HEK293 (cell line): Measurements from ENCODE around the gene PNPO.
A peak's percentile ranks its signal among the peaks of the same experiment; 100 is the strongest.
"Not testable (repeated sequence)": the region's sequence is repeated elsewhere in the genome, so short reads cannot be mapped to it uniquely, and the experiment has no call there.

Source experiments
- CTCF ChIA-PET: fragments of 350-600 bp; formaldehyde crosslinking; extraction: SDS; loops from one replicate; lab custom pipeline; 2021; ENCODE audit warnings: antibody characterized with exemption; lab: Yijun Ruan, JAX
- POLR2A ChIA-PET: fragments of 300-600 bp; formaldehyde crosslinking; extraction: SDS; loops from one replicate; lab custom pipeline; 2020; ENCODE audit warnings: antibody characterized with exemption, inconsistent platforms; lab: Yijun Ruan, JAX
- H3K27ac ChIP-seq: fragments of 200-500 bp; sonication (Bioruptor generic); 2 replicates; pipeline ENCODE4 v1.5.1; 2014; ENCODE audit warnings: low read depth, low read length, control low read depth, inconsistent platforms; ENCODE audit errors: extremely low read depth
- H3K36me3 ChIP-seq, 2 experiments: fragments of 200-500 bp in 1 of 2; sonication (Bioruptor generic) in 1 of 2; 1 replicate in 1 of 2; 2 replicates in 1 of 2; pipeline ENCODE4 v1.5.1; 2014 to 2017; ENCODE audit warnings: inconsistent platforms in 2 of 2, low read length in 2 of 2; ENCODE audit not compliant: control insufficient read depth in 2 of 2, insufficient read depth in 1 of 2
- H3K4me1 ChIP-seq: fragments of 200-500 bp; sonication (Bioruptor generic); 2 replicates; pipeline ENCODE4 v1.5.1; 2014; ENCODE audit warnings: mild to moderate bottlenecking, low read length, inconsistent platforms; ENCODE audit not compliant: control insufficient read depth, insufficient read depth
- H3K4me3 ChIP-seq: 2 replicates; pipeline ENCODE4 v1.5.1; 2011; ENCODE audit warnings: low read depth, mild to moderate bottlenecking, control low read depth, low read length, moderate library complexity
- H3K9me3 ChIP-seq: fragments of 200-500 bp; sonication (Bioruptor generic); 2 replicates; pipeline ENCODE4 v1.5.1; 2014; ENCODE audit warnings: low read depth, low read length, inconsistent platforms; ENCODE audit not compliant: control insufficient read depth, insufficient read depth
- EGR2 ChIP-seq: fragments of 450-650 bp; formaldehyde crosslinking; IDR thresholded peaks from 2 replicates; pipeline ENCODE4 v1.5.1; 2016; ENCODE audit warnings: low read depth, missing biosample characterization, missing genetic modification characterization
- PRDM1 ChIP-seq: fragments of 450-650 bp; formaldehyde crosslinking; IDR thresholded peaks from 2 replicates; pipeline ENCODE4; 2016; ENCODE audit warnings: missing biosample characterization, missing genetic modification characterization
- SETDB1 ChIP-seq: IDR thresholded peaks from one replicate; pipeline ENCODE4 v1.6.1; 2017; ENCODE audit warnings: mild to moderate bottlenecking, low read length, moderate library complexity, mixed read lengths; ENCODE audit not compliant: insufficient read length
- ZNF112 ChIP-seq: fragments of 450-650 bp; formaldehyde crosslinking; IDR thresholded peaks from 2 replicates; pipeline ENCODE4 v1.5.0; 2017; ENCODE audit warnings: missing biosample characterization, missing genetic modification characterization
- ZNF121 ChIP-seq: fragments of 450-650 bp; formaldehyde crosslinking; IDR thresholded peaks from 2 replicates; pipeline ENCODE4 v1.5.1; 2016; ENCODE audit warnings: missing biosample characterization, missing genetic modification characterization
- ZNF155 ChIP-seq: fragments of 450-650 bp; formaldehyde crosslinking; IDR thresholded peaks from 2 replicates; pipeline ENCODE4 v1.5.1; 2016; ENCODE audit warnings: missing biosample characterization, missing genetic modification characterization
- ZNF311 ChIP-seq: fragments of 450-650 bp; formaldehyde crosslinking; IDR thresholded peaks from 2 replicates; pipeline ENCODE4 v1.5.1; 2017; ENCODE audit warnings: missing biosample characterization, missing genetic modification characterization, borderline replicate concordance
- ZNF335 ChIP-seq: fragments of 450-650 bp; formaldehyde crosslinking; conservative IDR thresholded peaks from 2 replicates; pipeline ENCODE4 v1.5.1; 2016; ENCODE audit warnings: missing biosample characterization, missing genetic modification characterization
- ZNF76 ChIP-seq: fragments of 450-650 bp; formaldehyde crosslinking; IDR thresholded peaks from 2 replicates; pipeline ENCODE4; 2016; ENCODE audit warnings: low read depth, missing biosample characterization, missing genetic modification characterization, borderline replicate concordance
- TF ChIP-seq, protein P1 (sequence below): fragments of 450-650 bp; formaldehyde crosslinking; IDR thresholded peaks from 2 replicates; pipeline ENCODE4 v1.5.1; 2017; ENCODE audit warnings: missing biosample characterization, missing genetic modification characterization
- TF ChIP-seq, protein P2 (sequence below): fragments of 450-650 bp; formaldehyde crosslinking; IDR thresholded peaks from 2 replicates; pipeline ENCODE4 v1.5.1; 2016; ENCODE audit warnings: missing biosample characterization, missing genetic modification characterization

PNPO gene

DNA sequence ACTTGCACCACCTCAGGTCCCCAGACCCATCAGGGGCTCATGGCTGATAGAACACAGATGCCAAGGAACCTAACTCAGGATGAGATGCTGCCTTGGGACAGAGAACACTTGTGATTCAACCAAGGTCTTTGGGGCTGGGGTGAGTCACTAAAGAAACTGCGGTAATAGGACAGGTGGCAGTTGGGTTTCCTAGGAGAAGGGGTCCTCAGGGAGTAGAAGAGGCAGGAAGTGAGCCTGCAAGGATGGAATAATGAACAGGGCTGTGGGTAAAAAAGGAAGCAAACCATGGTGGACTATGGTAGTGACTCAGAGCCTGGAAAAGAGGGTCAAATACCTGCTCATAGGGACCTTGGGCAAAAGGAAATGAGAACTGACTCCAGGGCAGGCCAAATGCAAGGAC lies 6.5 kb upstream of the PNPO start:
- TF ChIP-seq ZNF335 (tag by site-specific recombination) = 0 out of 2 replicates have a peak, but pooled peaks have one; percentile 15
- no peak for TF ChIP-seq ZNF76 (tag by site-specific recombination)
- TF ChIP-seq, all 188 proteins: peak for 1
- Histone ChIP-seq H3K27ac (no peak overlapping the region), H3K9me3 (no peaks in the 10 kb centered on the region), H3K36me3 (peaks cover 0 to 16% of the 10 kb centered on the region in 2 experiments; a peak in 1 of 3 replicates), H3K4me1 (no peaks in the 10 kb centered on the region), H3K4me3 (no peak overlapping the region)
- CTCF ChIA-PET = interaction anchor here (0.6 kb wide), 1 partner anchor 268 kb away, joined by 3 read pairs; no protein-coding TSS in a partner anchor
- POLR2A ChIA-PET = interaction anchor here (0.9 kb wide), 1 partner anchor 44 kb away, joined by 3 read pairs; no protein-coding TSS in a partner anchor

DNA sequence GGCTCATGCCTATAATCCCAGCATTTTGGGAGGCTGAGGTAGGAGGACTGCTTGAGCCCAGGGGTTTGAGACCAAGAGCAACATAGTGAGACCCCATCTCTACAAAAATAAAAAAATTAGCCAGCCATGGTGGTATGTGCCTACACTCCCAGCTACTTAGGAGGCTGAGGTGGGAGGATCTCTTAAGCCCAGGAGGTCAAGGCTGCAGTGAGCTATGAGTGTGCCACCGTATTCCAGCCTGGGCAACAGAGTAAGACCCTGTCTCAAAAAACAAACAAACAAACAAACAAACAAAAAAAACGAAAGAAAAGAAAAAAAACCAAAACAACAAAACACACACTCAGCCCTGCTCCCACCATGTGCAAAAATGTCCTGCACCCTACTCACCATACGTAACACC lies 5.9 kb upstream of the PNPO start:
- CTCF ChIA-PET = interaction anchor here (0.6 to 4.1 kb wide), 6 partner anchors 11 to 652 kb away, joined by 3 to 30 read pairs (median 6); no protein-coding TSS in a partner anchor
- H3K27ac ChIP-seq, H3K4me3 ChIP-seq: not testable (repeated sequence)
- POLR2A ChIA-PET = interaction anchor here (0.9 to 1.1 kb wide), 2 partner anchors 11 to 43 kb away, joined by 3 read pairs; no protein-coding TSS in a partner anchor
- peak; percentile 78 for TF ChIP-seq ZNF121 (tag by site-specific recombination)
- TF ChIP-seq EGR2 = 0 out of 2 replicates have a peak, but pooled peaks have one; percentile 2
- TF ChIP-seq, all 188 proteins: peak for 2; not testable (repeated sequence) for 186
- H3K4me1 ChIP-seq, H3K9me3 ChIP-seq, H3K36me3 ChIP-seq: not testable (repeated sequence)

DNA sequence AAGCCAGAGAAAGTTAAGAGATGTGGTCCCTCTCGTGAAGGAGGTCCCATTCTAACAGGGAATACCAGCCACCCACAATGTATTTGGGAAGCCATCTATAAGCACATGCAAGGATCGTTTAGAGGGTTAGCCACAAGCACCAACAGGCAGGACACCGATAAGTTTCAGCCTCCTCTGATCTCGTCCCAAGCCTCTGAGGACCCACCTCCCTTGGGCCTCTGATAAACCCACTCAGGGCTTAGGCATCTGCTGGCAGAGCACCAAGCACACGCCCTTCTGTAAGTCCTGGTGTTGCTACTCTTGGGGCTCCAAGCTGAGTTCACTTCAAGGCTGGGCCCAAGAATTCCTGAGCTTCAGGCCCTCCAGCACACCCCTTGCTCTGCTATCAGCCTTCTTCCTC lies 5.4 kb upstream of the PNPO start:
- H3K4me1 ChIP-seq = no peaks in the 10 kb centered on the region
- TF ChIP-seq, protein P1, sequence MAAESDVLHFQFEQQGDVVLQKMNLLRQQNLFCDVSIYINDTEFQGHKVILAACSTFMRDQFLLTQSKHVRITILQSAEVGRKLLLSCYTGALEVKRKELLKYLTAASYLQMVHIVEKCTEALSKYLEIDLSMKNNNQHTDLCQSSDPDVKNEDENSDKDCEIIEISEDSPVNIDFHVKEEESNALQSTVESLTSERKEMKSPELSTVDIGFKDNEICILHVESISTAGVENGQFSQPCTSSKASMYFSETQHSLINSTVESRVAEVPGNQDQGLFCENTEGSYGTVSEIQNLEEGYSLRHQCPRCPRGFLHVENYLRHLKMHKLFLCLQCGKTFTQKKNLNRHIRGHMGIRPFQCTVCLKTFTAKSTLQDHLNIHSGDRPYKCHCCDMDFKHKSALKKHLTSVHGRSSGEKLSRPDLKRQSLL (tag by site-specific recombination) = no peak
- no peak for TF ChIP-seq PRDM1
- H3K4me3 ChIP-seq = no peak overlapping the region
- peaks cover 0 to 7% of the 10 kb centered on the region in 2 experiments; a peak in 1 of 3 replicates for H3K36me3 ChIP-seq
- CTCF ChIA-PET = interaction anchor here (0.6 to 4.1 kb wide), 7 partner anchors 11 to 652 kb away, joined by 3 to 30 read pairs (median 4); partner anchors contain the start of gene SCRN2
- POLR2A ChIA-PET = interaction anchor here (0.9 to 1.1 kb wide), 2 partner anchors 11 to 43 kb away, joined by 3 read pairs; no protein-coding TSS in a partner anchor
- H3K27ac ChIP-seq = no peak overlapping the region
- no peaks in the 10 kb centered on the region for H3K9me3 ChIP-seq

DNA sequence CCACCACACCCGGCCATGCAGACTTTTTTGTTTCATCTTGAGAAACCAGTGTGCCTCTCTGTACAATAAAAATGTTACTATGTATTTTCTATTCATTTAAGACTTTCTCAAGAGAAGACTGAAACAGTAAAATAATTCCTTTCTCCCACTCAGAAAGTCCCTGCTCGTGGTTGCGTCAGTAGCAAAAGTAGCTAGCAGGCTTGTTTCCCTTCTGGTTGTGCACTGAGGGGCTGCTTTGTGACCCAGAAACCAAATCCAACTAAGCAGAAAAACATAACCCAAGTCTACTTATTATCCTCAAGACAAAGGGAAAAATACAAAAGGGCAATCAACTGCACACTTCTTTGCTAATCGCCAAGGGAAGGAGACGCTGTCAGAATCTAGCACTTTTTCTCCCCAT lies 3.4 kb upstream of the PNPO start:
- Histone ChIP-seq H3K27ac (no peak overlapping the region), H3K4me1 (no peaks in the 10 kb centered on the region), H3K9me3 (no peaks in the 10 kb centered on the region), H3K36me3 (peaks cover 0 to 3% of the 10 kb centered on the region in 2 experiments; a peak in 1 of 3 replicates), H3K4me3 (no peak overlapping the region)
- ChIA-PET POLR2A (interaction anchor here (0.7 to 1.0 kb wide), 2 partner anchors 11 to 29 kb away, joined by 3 to 7 read pairs; no protein-coding TSS in a partner anchor), CTCF (interaction anchor here (1.1 to 5.5 kb wide), 3 partner anchors 9 to 95 kb away, joined by 3 to 35 read pairs (median 30); no protein-coding TSS in a partner anchor)
- TF ChIP-seq SETDB1 = no peak
- TF ChIP-seq PRDM1 = 0 out of 2 replicates have a peak, but pooled peaks have one; percentile 17
- TF ChIP-seq ZNF311 (tag by site-specific recombination) = no peak
- no peak for TF ChIP-seq ZNF112
- no peak for TF ChIP-seq ZNF155 (tag by site-specific recombination)
- TF ChIP-seq, protein P2, sequence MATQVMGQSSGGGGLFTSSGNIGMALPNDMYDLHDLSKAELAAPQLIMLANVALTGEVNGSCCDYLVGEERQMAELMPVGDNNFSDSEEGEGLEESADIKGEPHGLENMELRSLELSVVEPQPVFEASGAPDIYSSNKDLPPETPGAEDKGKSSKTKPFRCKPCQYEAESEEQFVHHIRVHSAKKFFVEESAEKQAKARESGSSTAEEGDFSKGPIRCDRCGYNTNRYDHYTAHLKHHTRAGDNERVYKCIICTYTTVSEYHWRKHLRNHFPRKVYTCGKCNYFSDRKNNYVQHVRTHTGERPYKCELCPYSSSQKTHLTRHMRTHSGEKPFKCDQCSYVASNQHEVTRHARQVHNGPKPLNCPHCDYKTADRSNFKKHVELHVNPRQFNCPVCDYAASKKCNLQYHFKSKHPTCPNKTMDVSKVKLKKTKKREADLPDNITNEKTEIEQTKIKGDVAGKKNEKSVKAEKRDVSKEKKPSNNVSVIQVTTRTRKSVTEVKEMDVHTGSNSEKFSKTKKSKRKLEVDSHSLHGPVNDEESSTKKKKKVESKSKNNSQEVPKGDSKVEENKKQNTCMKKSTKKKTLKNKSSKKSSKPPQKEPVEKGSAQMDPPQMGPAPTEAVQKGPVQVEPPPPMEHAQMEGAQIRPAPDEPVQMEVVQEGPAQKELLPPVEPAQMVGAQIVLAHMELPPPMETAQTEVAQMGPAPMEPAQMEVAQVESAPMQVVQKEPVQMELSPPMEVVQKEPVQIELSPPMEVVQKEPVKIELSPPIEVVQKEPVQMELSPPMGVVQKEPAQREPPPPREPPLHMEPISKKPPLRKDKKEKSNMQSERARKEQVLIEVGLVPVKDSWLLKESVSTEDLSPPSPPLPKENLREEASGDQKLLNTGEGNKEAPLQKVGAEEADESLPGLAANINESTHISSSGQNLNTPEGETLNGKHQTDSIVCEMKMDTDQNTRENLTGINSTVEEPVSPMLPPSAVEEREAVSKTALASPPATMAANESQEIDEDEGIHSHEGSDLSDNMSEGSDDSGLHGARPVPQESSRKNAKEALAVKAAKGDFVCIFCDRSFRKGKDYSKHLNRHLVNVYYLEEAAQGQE (tag by site-specific recombination) = no peak
